GM21528 (cell line): Measurements from ENCODE around the gene FGD4.
"Not testable (repeated sequence)": the region's sequence is repeated elsewhere in the genome, so short reads cannot be mapped to it uniquely, and the experiment has no call there.

Source experiments
- ATAC-seq: cut with Tn5 transposase; IDR thresholded peaks from one replicate; pipeline ENCODE4 v1.9.1; 2021; ENCODE audit warnings: mild to moderate bottlenecking, moderate library complexity; ENCODE audit not compliant: unreplicated experiment, low FRiP score

FGD4 gene

DNA sequence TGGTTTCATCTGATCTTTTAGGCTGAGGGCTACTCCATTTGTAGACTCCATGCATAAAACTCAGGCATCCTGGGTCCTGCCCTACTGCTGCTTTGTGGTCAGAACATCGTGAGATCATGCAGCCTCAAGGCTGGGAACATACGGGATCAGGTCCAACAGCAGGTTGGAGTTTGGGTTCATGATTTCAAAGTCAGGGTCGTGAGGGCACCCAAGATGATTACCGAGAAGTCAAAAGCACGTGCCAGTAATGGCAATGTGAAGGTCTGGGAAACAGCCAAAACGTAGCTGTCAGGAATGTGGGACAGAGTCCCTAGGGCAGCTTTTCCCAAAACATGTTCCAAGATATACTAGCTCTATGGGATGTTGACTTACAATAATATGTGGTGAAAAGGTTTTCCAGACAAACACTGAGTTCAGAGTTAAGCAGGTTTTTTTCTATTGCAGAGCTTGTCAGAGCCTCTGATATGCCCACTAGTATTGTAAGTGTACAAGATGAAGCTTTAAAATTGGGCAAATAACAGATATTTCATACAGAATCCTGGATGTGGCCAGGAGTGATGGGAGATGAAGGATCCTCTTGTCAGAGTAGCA lies 149.4 kb downstream of the FGD4 start:
- no peak for ATAC-seq

DNA sequence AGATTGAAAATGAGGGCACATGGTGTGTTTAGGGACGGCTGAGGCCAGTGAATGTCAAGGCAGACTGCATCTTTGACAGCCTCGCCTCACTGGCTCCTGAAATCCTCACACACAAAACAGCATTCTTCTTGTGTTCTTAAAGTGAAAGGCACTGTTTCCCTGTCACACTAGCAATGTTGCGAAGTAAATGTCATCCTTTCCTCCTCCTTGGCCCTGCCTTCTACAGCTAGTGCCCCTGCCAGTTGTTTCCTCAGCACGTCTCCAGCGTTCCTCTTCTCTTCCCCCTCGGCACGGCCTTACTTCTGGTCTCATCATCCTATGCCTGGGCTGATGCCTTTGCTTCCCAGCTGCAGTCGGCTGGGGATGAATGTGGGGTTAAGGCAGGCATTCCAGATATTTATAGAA lies 150.3 kb downstream of the FGD4 start:
- ATAC-seq: no peak

- ATAC-seq: no peak
Observed at GRCh38 chr12:32551058-32551457, 151.7 kb downstream of the FGD4 start.

DNA sequence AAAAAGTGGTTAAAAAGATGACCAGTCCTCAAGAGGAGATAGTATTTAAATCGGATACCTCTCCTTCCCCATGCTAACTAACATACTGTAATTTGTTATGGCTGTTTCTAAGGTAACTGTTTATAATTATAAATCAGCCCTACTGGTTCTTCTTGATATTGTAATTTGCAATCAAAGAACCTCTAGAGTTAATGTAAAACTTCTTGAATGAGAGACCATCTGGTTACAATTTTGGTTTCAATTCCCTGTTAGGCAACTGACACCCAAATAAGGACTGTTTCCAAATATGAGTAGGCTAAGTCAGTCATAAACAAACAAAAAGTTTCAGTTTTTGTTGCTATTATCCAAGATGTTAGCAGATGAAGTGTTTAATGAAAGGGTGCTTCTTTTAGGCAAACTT lies 159.5 kb downstream of the FGD4 start:
- peak; percentile 91 for ATAC-seq

DNA sequence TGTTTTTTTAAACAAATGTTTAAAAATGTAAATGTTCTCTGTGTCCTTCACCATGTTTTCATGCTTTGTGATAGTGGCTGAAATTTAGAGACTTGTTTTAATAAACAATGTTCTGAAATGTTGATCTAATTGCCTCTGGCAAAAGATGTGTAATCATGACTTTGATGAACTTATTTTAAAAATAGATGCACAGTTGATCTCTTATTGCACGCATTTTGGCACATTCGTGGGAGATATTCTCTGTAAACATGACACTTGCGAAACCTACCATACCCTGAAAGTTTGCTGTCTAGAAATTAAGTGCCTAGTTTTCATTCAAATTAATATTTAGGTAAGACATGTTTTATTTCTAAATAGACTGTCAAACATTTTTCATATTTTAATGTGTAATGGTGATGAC lies 160.1 kb downstream of the FGD4 start:
- ATAC-seq: peak; percentile 15

GRCh38 chr12:32560520-32560919 lies 161.2 kb downstream of the FGD4 start:
- ATAC-seq: no peak

- no peak for ATAC-seq
Observed at GRCh38 chr12:32561931-32562341, 162.6 kb downstream of the FGD4 start.

GRCh38 chr12:32562413-32562812 lies 163.1 kb downstream of the FGD4 start:
- ATAC-seq: not testable (repeated sequence)

DNA sequence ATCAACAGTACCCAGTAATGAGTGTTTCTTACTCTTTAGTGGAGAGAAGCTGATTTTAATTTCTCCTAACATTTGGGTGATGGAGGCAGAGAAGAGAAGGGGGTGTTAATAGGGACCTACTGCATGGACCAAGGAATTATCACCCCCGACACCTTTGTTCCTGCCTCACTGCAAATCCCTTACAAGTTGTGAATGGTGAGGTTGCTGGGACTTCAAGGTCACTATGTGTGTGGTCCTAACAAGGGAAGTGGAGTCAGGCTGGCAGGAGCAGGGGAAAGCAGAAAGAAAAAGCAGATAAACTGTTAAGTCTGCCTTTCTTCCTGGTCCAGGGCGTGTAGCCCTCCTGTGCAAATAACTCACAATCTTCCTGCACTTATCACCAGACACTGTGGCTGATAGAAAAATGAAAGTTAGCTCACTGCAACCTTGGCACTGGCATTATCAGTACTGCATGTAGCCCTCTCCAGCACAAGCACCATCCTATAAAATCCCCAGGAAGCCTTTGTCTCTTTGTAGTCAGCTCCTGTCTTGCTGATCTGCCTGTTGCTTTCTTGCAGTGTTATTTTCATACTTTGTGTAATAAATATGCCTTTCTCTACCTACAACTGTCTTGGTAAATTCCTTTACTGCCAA lies 167.4 kb downstream of the FGD4 start:
- ATAC-seq: no peak

DNA sequence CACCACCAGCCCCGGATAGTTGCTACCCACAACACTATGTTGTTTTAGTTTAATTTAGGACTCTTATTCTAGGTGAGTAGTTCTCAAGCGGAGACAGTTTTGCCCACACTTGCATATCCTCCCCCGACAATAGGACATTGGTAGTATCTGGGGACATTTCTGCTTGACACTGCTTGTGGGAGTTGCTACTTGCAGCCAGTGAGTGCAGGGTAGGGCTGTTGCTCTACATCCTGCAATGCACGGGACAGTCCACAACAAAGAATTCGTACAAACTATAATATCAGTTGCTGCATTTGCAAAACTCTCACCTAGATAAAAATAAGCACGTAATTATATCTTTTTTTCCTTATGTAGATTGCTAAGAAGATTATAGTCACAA lies 167.9 kb downstream of the FGD4 start:
- ATAC-seq: no peak

GRCh38 chr12:32568228-32568627 lies 168.9 kb downstream of the FGD4 start:
- ATAC-seq: no peak

DNA sequence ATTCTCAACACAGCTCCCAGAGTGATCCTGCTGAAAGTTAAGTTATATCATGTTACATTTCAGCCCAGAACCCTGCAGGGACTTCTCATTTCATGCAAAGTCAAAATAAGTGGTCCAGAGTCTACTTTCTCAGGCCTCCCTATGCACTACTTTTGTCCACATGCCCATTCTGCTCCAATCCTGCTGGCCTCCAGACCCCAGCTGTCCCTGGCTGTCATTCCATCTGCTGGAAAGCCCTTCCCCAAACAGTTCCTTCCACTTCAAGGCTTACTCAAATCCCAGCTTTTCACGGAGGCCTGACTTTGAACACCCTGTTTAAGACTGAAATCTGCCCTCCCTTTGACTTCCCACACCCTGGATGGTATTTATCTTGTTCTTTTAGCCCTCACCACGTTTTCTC lies 169.9 kb downstream of the FGD4 start:
- ATAC-seq: no peak

GRCh38 chr12:32574585-32574984 lies 175.2 kb downstream of the FGD4 start:
- no peak for ATAC-seq

DNA sequence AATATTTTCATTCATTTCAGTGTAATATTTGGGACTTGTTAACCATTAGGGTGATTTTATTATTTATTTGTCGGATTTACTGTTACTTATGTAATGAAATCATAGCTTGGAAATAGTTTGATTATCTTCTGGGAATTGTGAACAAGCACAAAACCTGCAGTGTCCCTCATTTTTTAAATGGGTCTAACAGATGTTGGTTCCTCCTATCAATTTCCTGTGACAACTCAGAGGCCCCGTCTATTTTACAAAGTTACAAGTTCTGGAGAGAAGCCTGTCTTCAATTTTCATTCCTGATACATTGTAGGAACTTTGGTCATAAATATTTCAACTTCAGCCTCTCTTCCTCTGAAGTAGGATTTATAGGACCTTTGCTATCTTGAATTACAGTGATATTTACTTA lies 178.0 kb downstream of the FGD4 start:
- ATAC-seq: no peak

GRCh38 chr12:32583534-32583933 lies 184.2 kb downstream of the FGD4 start:
- ATAC-seq: no peak

GRCh38 chr12:32585680-32586079 lies 186.3 kb downstream of the FGD4 start:
- no peak for ATAC-seq

GRCh38 chr12:32586390-32586789 lies 187.0 kb downstream of the FGD4 start:
- ATAC-seq: no peak

DNA sequence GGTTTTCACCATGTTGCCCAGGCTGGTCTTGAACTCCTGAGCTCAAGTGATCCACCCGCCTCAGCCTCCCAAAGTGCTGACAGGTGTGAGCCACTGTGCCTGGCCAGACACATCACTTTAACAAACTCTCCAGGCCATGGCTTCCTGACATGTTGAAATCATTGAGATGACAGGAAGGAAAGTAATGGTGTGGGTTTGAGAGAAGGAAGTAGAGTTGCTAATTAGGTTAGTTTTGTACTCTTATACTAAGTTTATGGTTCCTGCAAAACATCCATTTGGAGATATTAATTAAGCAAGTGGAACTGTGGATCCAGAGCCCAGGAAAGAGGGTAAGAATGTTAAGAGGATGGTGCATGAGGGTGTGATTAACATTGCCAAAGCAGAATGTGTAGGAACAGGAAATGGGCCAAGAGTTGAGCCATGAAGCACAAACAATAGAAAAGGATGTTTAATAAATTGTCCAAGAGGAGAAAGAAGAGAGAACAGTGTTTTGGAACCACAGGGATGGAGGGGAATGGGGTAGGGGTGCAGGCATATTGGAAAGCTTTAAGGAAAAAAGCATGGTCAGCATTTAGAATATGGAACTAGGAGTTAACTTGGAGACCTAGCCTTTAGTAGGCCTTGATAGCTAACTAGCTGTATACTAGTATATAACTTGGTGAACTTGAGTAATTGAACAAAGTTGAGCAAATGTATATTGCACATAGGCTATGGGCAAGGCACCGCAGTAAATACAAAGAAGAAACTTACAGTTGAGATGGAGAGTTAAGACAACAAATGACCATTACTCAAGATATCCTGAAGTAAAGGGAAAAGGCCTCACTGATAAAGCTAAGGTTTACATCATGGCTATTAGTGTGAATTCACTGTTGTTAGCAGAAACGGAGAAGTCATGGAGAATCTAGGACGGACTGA lies 188.5 kb downstream of the FGD4 start:
- no peak for ATAC-seq

GRCh38 chr12:32588604-32589003 lies 189.2 kb downstream of the FGD4 start:
- ATAC-seq: no peak

DNA sequence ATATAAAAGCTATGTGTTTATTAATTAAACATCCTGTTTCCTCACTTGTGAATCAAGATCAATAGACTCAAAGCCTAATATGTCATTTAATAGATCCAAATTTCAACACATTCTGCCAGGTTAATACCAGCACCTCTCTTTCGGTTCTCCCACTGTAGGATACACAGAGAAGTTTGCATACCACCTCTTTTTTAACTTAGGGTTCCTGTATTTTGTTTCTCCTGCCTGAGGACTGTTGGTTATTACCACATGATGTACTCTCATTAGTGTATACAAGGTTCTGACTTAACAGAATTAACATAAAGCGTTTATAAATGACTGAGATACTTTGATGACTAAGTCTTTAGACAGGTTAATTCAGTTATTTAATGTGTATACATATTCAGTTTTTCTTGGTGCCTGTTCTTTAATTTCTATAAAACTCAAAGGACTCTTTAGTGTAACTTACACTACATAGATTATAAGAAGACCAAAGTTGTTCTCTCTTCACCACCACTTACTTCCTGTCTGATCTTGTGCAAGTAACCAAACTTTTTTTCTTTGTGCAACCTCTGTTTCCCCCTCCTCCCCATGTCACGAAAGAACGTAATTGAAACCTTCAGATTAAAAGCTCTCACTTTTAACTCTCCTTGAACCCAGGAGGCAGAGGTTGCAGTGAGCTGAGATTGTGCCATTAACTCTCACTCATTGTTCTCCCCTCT lies 190.0 kb downstream of the FGD4 start:
- ATAC-seq: peak; percentile 60

DNA sequence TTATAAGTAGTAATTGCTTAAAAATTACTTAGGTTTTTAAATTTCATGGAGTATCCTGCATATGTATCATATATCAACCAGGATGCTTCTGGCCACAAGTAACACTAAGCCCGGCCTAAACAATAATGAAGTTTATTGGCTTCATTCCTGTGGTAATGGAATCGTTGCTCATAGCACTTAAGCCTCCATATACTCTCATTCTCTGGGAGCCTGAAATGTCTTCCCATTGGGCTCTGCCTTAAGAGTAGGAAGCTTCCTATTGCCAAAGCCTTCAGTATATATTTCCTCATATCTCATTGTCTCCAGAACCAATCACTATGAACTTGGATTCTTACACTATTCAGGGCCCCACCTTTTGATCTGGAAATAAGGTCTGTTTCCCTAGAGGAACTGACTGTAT lies 195.9 kb downstream of the FGD4 start:
- ATAC-seq: no peak
